ENCODE measurements around the gene DNM2. TPM values are rescaled to one million over a fixed set of nuclear protein-coding genes. Genes with fewer than 3 reads are reported as not detected.

The DNM2 gene
- total RNA-seq, 1 experiment from 2014 or later = 188 TPM

GRCh38 chr19:10707440-10707839 is 10.4 kb upstream of the DNM2 start:
- no peak overlapping the region for H3K4me2 ChIP-seq
- BruUV-seq (replicated peaks) = no TSS peak
- POLR2A ChIA-PET (ENCODE audit: unreplicated experiment) = no interaction called here
- H3K9me2 ChIP-seq (ENCODE audit: insufficient read depth) = no peaks in the 10 kb centered on the region
- no peak overlapping the region for H3K27ac ChIP-seq
- no peak overlapping the region for H3K4me3 ChIP-seq
- no peak for TF ChIP-seq EZH2 (IDR thresholded peaks at IDR 0.05; ENCODE audit: low read depth)
- TF ChIP-seq CTCF (conservative IDR thresholded peaks at IDR 0.05) = no peak
- CTCF ChIA-PET = no interaction called here
- peaks cover 4% of the 10 kb centered on the region; the same call in 1 of the 2 replicates for H3F3A ChIP-seq (ENCODE audit: insufficient read depth, low read depth)
- no peaks in the 10 kb centered on the region for H3K9me3 ChIP-seq (ENCODE audit: insufficient read depth, low read depth)
- no peak overlapping the region for H2AFZ ChIP-seq
- H3K4me1 ChIP-seq (replicated peaks; ENCODE audit: insufficient read depth) = no peaks in the 10 kb centered on the region; the same call in 1 of the 2 replicates
- H3K36me3 ChIP-seq (ENCODE audit: low read depth) = 0 out of 2 replicates have a peak, but pooled peaks cover 5% of the 10 kb centered on the region
- no peaks in the 10 kb centered on the region for H3K27me3 ChIP-seq (ENCODE audit: insufficient read depth, low read depth)
- H3K79me2 ChIP-seq (ENCODE audit: low read depth) = peaks cover 3% of the 10 kb centered on the region
- intact Hi-C loops (cut with micrococcal nuclease; ENCODE audit: unreplicated experiment) = no loop called here
- DNase-seq = peak in 1 of 2 experiments; percentile 24
- H4K20me1 ChIP-seq (ENCODE audit: insufficient read depth) = no peaks in the 10 kb centered on the region

- intact Hi-C loops (cut with micrococcal nuclease; ENCODE audit: unreplicated experiment) = no loop called here
- H3K4me3 ChIP-seq = no peak overlapping the region
- H3K79me2 ChIP-seq (ENCODE audit: low read depth) = no peaks in the 10 kb centered on the region
- no peak overlapping the region for H2AFZ ChIP-seq
- peaks cover 7% of the 10 kb centered on the region; the same call in 1 of the 2 replicates for H3F3A ChIP-seq (ENCODE audit: insufficient read depth, low read depth)
- H3K9me2 ChIP-seq (ENCODE audit: insufficient read depth) = no peaks in the 10 kb centered on the region
- 0 out of 2 replicates have a peak, but pooled peaks cover 5% of the 10 kb centered on the region for H3K36me3 ChIP-seq (ENCODE audit: low read depth)
- no TSS peak for BruUV-seq (replicated peaks)
- DNase-seq = peak in 1 of 2 experiments; percentile 24
- no peaks in the 10 kb centered on the region for H3K27me3 ChIP-seq (ENCODE audit: insufficient read depth, low read depth)
- H4K20me1 ChIP-seq (ENCODE audit: insufficient read depth) = no peaks in the 10 kb centered on the region
- H3K4me2 ChIP-seq = no peak overlapping the region
- ChIA-PET POLR2A (ENCODE audit: unreplicated experiment) (no interaction called here), CTCF (no interaction called here)
- no peaks in the 10 kb centered on the region for H3K4me1 ChIP-seq (replicated peaks; ENCODE audit: insufficient read depth)
- TF ChIP-seq EZH2 (IDR thresholded peaks at IDR 0.05; ENCODE audit: low read depth) (no peak), CTCF (conservative IDR thresholded peaks at IDR 0.05) (no peak)
- no peaks in the 10 kb centered on the region for H3K9me3 ChIP-seq (ENCODE audit: insufficient read depth, low read depth)
- H3K27ac ChIP-seq = no peak overlapping the region
Measured at GRCh38 chr19:10708291-10708690, 9.6 kb upstream of the DNM2 start.

- H3K9me2 ChIP-seq (ENCODE audit: insufficient read depth) = no peaks in the 10 kb centered on the region
- H2AFZ ChIP-seq = no peak overlapping the region
- H3K4me3 ChIP-seq = no peak overlapping the region
- H3K4me1 ChIP-seq (replicated peaks; ENCODE audit: insufficient read depth) = no peaks in the 10 kb centered on the region
- H4K20me1 ChIP-seq (ENCODE audit: insufficient read depth) = no peaks in the 10 kb centered on the region
- TF ChIP-seq CTCF (conservative IDR thresholded peaks at IDR 0.05) (no peak), EZH2 (IDR thresholded peaks at IDR 0.05; ENCODE audit: low read depth) (no peak)
- no peaks in the 10 kb centered on the region for H3K79me2 ChIP-seq (ENCODE audit: low read depth)
- H3K27me3 ChIP-seq (ENCODE audit: insufficient read depth, low read depth) = no peaks in the 10 kb centered on the region
- no peaks in the 10 kb centered on the region for H3K9me3 ChIP-seq (ENCODE audit: insufficient read depth, low read depth)
- no peak for DNase-seq
- H3K4me2 ChIP-seq = no peak overlapping the region
- intact Hi-C loops (cut with micrococcal nuclease; ENCODE audit: unreplicated experiment) = no loop called here
- CTCF ChIA-PET = no interaction called here
- BruUV-seq (replicated peaks) = no TSS peak
- 0 out of 2 replicates have a peak, but pooled peaks cover 5% of the 10 kb centered on the region for H3K36me3 ChIP-seq (ENCODE audit: low read depth)
- no peak overlapping the region for H3K27ac ChIP-seq
- POLR2A ChIA-PET (ENCODE audit: unreplicated experiment) = no interaction called here
- peaks cover 28% of the 10 kb centered on the region for H3F3A ChIP-seq (ENCODE audit: insufficient read depth, low read depth)
Measured at GRCh38 chr19:10712045-10712444, 5.8 kb upstream of the DNM2 start.

Measured in PC-9 (cell line).